ENCODE results near the gene DDB1. TPM values are rescaled to one million over a fixed set of nuclear protein-coding genes. Genes with fewer than 3 reads are reported as not detected.
A peak's percentile ranks its signal among the peaks of the same experiment; 100 is the strongest.

Gene DDB1
- total and polyA plus RNA-seq, 8 donors: 140 to 203 (median 184) TPM

- Histone ChIP-seq H3K4me1 (peaks cover 0 to under 1% of the 10 kb centered on the region in 2 donors), H3K36me3 (peaks cover 0 to 52% of the 10 kb centered on the region in 2 donors), H3K4me3 (no peak overlapping the region), H3K9me3 (no peaks in the 10 kb centered on the region), H3K27ac (no peak overlapping the region), H3K27me3 (no peaks in the 10 kb centered on the region)
- TF ChIP-seq, protein P1, sequence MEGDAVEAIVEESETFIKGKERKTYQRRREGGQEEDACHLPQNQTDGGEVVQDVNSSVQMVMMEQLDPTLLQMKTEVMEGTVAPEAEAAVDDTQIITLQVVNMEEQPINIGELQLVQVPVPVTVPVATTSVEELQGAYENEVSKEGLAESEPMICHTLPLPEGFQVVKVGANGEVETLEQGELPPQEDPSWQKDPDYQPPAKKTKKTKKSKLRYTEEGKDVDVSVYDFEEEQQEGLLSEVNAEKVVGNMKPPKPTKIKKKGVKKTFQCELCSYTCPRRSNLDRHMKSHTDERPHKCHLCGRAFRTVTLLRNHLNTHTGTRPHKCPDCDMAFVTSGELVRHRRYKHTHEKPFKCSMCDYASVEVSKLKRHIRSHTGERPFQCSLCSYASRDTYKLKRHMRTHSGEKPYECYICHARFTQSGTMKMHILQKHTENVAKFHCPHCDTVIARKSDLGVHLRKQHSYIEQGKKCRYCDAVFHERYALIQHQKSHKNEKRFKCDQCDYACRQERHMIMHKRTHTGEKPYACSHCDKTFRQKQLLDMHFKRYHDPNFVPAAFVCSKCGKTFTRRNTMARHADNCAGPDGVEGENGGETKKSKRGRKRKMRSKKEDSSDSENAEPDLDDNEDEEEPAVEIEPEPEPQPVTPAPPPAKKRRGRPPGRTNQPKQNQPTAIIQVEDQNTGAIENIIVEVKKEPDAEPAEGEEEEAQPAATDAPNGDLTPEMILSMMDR (IDR thresholded peaks at IDR 0.05): no peak
- no peak for DNase-seq
- no peak for ATAC-seq
- intact Hi-C loops (cut with DNase I): no loop called here
These were observed 8.8 kb upstream of the DDB1 start for GRCh38 chr11:61341706-61342105.

DNA sequence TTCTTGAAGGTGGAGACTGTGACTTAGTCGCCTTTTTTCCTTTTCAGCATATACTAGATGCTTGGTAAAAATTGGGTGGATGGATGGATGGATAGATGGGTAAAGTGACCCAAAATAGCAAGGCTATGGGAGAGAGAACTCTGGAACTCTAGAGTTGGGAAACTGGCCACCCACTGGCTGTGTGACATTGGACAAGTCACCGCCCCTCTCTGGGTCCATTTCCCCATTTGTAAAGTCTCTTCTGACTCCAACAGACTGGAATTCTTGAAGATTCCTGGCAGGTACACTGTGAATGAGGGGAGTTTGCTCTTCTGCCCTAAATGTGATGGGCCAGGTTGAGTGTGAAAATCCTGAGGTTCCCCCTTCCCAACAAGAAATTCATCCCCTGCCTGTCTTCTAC is 8.1 kb upstream of the DDB1 start:
- Histone ChIP-seq H3K36me3 (peaks cover 0 to 46% of the 10 kb centered on the region in 2 donors), H3K27me3 (no peaks in the 10 kb centered on the region), H3K4me1 (peaks cover 0 to 8% of the 10 kb centered on the region in 2 donors), H3K4me3 (no peak overlapping the region), H3K9me3 (no peaks in the 10 kb centered on the region), H3K27ac (no peak overlapping the region)
- DNase-seq (no peak), ATAC-seq (no peak)
- intact Hi-C loops (cut with DNase I): no loop called here
- TF ChIP-seq, protein P1 (IDR thresholded peaks at IDR 0.05): no peak

DNA sequence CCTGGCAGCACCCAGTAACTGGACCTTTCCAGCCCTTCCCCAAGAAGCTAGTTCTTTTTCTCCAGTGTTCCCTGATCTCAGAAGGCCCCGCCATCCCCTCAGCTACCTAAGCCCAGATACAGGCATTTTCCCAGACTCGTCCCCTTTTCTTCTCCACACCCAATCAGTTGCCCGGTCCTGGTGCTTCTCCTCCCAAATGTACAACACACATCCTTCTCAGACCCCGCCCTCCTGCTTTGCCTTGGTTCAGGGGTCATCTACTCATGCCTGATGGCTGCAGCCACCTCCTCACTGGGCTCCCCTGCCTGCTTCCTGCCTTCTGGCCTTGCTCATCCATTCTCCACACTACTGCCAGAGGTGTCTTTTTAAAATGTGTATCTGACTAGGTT is 6.6 kb upstream of the DDB1 start:
- DNase-seq (no peak), ATAC-seq (no peak)
- TF ChIP-seq, protein P1 (IDR thresholded peaks at IDR 0.05): no peak
- Histone ChIP-seq H3K27ac (no peak overlapping the region), H3K4me1 (peaks cover 0 to 11% of the 10 kb centered on the region in 2 donors), H3K4me3 (no peak overlapping the region), H3K27me3 (no peaks in the 10 kb centered on the region), H3K36me3 (peaks cover 0 to 41% of the 10 kb centered on the region in 2 donors), H3K9me3 (no peaks in the 10 kb centered on the region)
- intact Hi-C loops (cut with DNase I): no loop called here

- TF ChIP-seq, protein P1 (IDR thresholded peaks at IDR 0.05): no peak
- DNase-seq: no peak
- H3K4me1 ChIP-seq: peaks cover 0 to 15% of the 10 kb centered on the region in 2 donors
- H3K27ac ChIP-seq: no peak overlapping the region
- H3K36me3 ChIP-seq: peaks cover 0 to 41% of the 10 kb centered on the region in 2 donors
- intact Hi-C loops (cut with DNase I): no loop called here
- H3K9me3 ChIP-seq: no peaks in the 10 kb centered on the region
- H3K4me3 ChIP-seq: no peak overlapping the region
- no peaks in the 10 kb centered on the region for H3K27me3 ChIP-seq
- ATAC-seq: no peak
These were observed 6.0 kb upstream of the DDB1 start for GRCh38 chr11:61338783-61339489.

DNA sequence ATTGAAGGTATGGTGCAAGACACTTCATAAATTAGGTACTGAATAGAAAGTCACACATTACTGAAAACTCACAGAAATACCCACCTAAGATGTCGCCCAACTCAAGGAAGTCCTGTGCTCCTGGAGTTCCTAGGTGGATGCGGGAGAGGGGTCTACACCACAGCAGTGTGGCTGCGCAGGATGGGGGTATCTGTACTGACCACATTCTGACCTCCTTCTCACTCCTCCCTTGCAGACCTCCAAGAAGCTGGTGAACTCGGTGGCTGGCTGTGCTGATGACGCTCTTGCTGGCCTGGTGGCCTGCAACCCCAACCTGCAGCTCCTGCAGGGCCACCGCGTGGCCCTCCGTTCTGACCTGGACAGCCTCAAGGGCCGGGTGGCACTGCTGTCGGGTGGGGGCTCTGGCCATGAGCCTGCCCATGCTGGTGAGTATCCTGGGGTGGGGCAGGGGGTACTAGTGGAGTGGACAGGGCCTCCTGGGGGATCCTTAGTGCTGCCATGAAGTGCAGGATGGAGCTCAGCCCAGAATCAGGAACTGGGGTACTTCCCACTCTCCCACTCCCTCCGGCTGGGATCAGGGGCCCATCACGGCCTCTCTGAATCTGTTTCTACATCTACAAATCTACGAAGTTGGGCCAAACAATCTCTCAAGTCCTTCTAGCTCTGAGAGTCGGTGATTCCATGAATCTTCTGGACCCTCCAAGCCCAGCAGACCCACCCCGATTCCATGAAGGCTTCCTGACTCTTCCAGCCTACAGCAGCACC is 5.0 kb upstream of the DDB1 start:
- H3K27me3 ChIP-seq: no peaks in the 10 kb centered on the region
- no peak overlapping the region for H3K4me3 ChIP-seq
- H3K4me1 ChIP-seq: peaks cover 0 to 21% of the 10 kb centered on the region in 2 donors
- DNase-seq: peak in 1 of 4 donors; percentile 24
- H3K9me3 ChIP-seq: no peaks in the 10 kb centered on the region
- H3K36me3 ChIP-seq: peaks cover 0 to 31% of the 10 kb centered on the region in 2 donors
- intact Hi-C loops (cut with DNase I): loop anchor here in 1 of 2 donors (2.0 kb wide), 1 partner anchor 47 kb away; no protein-coding TSS in a partner anchor
- H3K27ac ChIP-seq: no peak overlapping the region
- TF ChIP-seq, protein P1 (IDR thresholded peaks at IDR 0.05): no peak
- ATAC-seq: no peak

All from left lung (tissue), 10 donors.